Mammary epithelial cell (primary cell): ENCODE results near the gene MRGPRG.

Experiments used
- CTCF ChIP-seq, 2 donors: IDR thresholded peaks in 1 of 2; conservative IDR thresholded peaks in 1 of 2; 2 replicates each; pipeline ENCODE4 v1.5.1; 2011 to 2012; ENCODE audit warnings: inconsistent platforms in 2 of 2, low read length in 2 of 2, mild to moderate bottlenecking in 2 of 2, control low read depth in 1 of 2, low read depth in 1 of 2; ENCODE audit not compliant: insufficient read depth in 1 of 2; ENCODE audit errors: extremely low read depth in 1 of 2
- EZH2 ChIP-seq: IDR thresholded peaks from 2 replicates; pipeline ENCODE4 v1.6.1; 2012; ENCODE audit warnings: low read length, inconsistent platforms, borderline replicate concordance

- TF ChIP-seq EZH2 (no peak), CTCF (conservative IDR thresholded peaks at IDR 0.05 in 1 of 2, IDR thresholded peaks at IDR 0.05 in 1 of 2; ENCODE audit: extremely low read depth in 1 of 2, insufficient read depth in 1 of 2, low read depth in 1 of 2, low read length in 2 of 2) (no peak)
Observed at GRCh38 chr11:3188496-3189195, 30.0 kb downstream of the MRGPRG start.
